Measurements from ENCODE around the gene BNC2.

Gene BNC2

DNA sequence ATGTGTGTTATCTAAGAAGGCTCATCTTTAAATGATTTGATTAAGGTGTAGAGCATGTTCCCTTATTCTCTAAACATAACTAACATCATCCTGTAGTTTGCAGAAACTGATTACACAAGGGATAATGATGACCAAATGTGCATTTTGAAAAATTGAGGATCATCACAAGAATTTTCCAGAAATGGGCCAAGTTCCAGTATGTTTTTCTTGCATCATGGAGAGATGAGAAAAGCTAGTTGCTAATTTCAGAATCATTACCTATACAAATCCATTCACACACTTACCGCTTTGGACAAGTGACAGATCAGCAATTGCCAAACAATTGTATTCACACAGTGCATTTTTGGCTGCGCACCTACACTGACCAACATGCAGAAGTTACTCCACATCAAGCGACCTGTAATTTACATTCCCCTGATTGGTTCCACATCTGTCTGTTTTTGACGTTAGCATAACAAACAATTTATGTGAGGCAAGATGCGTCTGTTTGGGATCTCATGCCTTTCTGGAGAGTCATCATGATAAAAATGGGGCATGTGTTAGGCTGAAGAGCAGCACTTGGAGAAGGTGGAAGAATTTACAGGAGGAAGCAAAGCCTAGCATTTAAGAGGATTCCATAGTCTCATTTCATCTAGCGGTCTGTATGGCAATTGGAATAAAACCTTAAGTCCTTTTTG is 2.8 kb upstream of the BNC2 start:
- peaks cover 19% of the 10 kb centered on the region for H3K4me1 ChIP-seq (ENCODE audit: insufficient read depth, low read length, poor library complexity, severe bottlenecking)
- H3K27me3 ChIP-seq (ENCODE audit: insufficient read depth, low read length, poor library complexity, severe bottlenecking): no peaks in the 10 kb centered on the region
- no peak overlapping the region for H3K4me3 ChIP-seq (ENCODE audit: low read length, poor library complexity, severe bottlenecking)
- no peaks in the 10 kb centered on the region for H3K9me2 ChIP-seq (replicated peaks; ENCODE audit: low read depth, low read length)
- no peak overlapping the region for H3K4me2 ChIP-seq (ENCODE audit: low read depth, low read length, poor library complexity, severe bottlenecking)
- no peaks in the 10 kb centered on the region; the same call in 1 of the 2 replicates for H3F3A ChIP-seq (ENCODE audit: low read depth)
- H3K36me3 ChIP-seq (ENCODE audit: insufficient read depth, low read length): no peaks in the 10 kb centered on the region
- no peaks in the 10 kb centered on the region for H4K20me1 ChIP-seq (ENCODE audit: insufficient read depth, low read length, poor library complexity, severe bottlenecking)
- no peaks in the 10 kb centered on the region for H3K9me3 ChIP-seq (ENCODE audit: insufficient read depth, low read depth, low read length)
- TF ChIP-seq, protein P1, sequence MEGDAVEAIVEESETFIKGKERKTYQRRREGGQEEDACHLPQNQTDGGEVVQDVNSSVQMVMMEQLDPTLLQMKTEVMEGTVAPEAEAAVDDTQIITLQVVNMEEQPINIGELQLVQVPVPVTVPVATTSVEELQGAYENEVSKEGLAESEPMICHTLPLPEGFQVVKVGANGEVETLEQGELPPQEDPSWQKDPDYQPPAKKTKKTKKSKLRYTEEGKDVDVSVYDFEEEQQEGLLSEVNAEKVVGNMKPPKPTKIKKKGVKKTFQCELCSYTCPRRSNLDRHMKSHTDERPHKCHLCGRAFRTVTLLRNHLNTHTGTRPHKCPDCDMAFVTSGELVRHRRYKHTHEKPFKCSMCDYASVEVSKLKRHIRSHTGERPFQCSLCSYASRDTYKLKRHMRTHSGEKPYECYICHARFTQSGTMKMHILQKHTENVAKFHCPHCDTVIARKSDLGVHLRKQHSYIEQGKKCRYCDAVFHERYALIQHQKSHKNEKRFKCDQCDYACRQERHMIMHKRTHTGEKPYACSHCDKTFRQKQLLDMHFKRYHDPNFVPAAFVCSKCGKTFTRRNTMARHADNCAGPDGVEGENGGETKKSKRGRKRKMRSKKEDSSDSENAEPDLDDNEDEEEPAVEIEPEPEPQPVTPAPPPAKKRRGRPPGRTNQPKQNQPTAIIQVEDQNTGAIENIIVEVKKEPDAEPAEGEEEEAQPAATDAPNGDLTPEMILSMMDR (conservative IDR thresholded peaks at IDR 0.05; ENCODE audit: low read length): no peak
- TF ChIP-seq EZH2phosphoT487 (IDR thresholded peaks at IDR 0.05; ENCODE audit: borderline replicate concordance): no peak
- H3K9ac ChIP-seq (ENCODE audit: low read depth, low read length, poor library complexity, severe bottlenecking): no peak overlapping the region
- no peaks in the 10 kb centered on the region for H3K79me2 ChIP-seq (ENCODE audit: insufficient read depth, low read length)
- no peak overlapping the region for H2AFZ ChIP-seq (ENCODE audit: low read length)

DNA sequence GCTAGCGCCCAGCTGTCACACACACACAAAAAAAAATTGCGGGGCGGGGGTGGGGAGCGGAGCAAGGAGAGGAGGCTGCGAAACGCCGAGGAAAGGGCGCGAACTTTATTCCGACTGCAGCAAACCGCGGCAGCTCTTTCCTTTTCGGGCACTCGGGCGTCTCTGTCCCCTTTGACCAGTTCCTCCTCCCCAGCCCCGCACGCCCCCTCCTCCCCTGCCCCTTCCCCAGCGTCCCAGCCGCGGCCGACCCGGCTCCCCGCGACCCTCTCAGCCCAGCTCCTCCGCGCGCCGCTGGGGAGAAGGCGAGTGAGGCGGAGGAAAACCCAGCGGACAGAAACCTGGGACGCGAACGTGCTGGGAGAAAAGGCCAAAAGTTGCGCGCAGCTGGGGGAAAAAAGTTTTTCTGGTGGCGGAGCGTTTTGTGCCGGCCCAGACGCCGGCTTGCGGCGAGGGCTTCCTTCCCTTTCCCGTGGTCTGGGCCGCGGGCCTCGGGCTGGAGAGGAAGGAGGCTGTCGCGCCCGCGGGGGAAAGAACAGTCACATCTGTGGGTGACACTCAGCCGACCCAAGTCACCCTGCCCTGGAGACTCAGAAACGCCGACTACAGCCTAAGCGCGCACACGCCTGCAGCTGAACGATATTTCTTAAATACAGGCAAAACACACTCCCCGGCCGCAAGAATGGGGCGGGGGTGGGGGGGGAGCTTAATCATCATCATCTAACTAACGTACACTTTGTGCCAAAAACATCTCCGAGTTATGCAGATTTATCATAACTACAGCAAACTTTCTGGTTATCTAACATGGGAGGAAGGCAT is 1.1 kb upstream of the BNC2 start:
- Histone ChIP-seq H3K9ac (ENCODE audit: low read depth, low read length, poor library complexity, severe bottlenecking) (peak overlapping the region; percentile 74), H2AFZ (ENCODE audit: low read length) (peak overlapping the region; percentile 66), H3K4me1 (ENCODE audit: insufficient read depth, low read length, poor library complexity, severe bottlenecking) (peaks cover 35% of the 10 kb centered on the region), H3K4me3 (ENCODE audit: low read length, poor library complexity, severe bottlenecking) (peak overlapping the region; percentile 71), H3K79me2 (ENCODE audit: insufficient read depth, low read length) (no peaks in the 10 kb centered on the region), H3F3A (ENCODE audit: low read depth) (no peaks in the 10 kb centered on the region; the same call in 1 of the 2 replicates), H3K27me3 (ENCODE audit: insufficient read depth, low read length, poor library complexity, severe bottlenecking) (no peaks in the 10 kb centered on the region), H3K4me2 (ENCODE audit: low read depth, low read length, poor library complexity, severe bottlenecking) (peak overlapping the region; percentile 75), H3K9me3 (ENCODE audit: insufficient read depth, low read depth, low read length) (no peaks in the 10 kb centered on the region), H4K20me1 (ENCODE audit: insufficient read depth, low read length, poor library complexity, severe bottlenecking) (no peaks in the 10 kb centered on the region), H3K9me2 (replicated peaks; ENCODE audit: low read depth, low read length) (no peaks in the 10 kb centered on the region), H3K36me3 (ENCODE audit: insufficient read depth, low read length) (no peaks in the 10 kb centered on the region)
- TF ChIP-seq, protein P1 (conservative IDR thresholded peaks at IDR 0.05; ENCODE audit: low read length): no peak
- no peak for TF ChIP-seq EZH2phosphoT487 (IDR thresholded peaks at IDR 0.05; ENCODE audit: borderline replicate concordance)

DNA sequence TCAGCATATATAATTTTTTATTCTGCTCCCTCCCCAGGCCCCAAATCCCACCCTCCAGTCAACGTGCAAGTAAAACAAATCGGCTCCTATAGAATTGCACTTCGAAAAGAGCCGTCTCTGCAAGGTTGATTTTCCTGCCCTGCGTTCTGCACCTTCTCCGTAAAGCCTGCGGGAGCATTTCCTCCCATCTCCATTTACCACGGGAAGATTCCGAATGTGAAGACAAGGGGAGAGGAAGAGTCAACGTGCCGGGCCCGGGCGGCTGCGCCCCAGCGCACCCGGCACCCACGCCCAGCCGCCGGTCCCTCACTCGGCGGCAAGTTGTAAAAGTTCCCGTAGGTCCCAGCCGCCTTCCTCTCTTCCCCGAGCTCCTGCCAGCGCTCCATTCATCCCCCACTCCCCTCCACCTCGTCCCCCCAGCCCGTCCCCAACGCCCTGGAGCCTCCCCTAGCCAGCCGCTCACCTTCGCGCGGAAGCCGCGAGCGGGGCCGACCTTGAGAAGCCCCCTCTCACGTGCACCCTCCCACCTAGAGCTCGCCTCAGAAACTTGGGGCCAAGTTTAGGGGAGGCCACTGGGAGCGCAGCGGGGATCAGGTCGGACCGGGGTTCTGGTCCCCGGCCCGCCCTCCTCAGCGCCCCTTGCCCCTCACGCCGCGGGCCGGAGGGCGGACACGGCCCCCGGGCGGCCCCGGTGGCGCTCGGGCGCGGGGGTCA is 431 bp downstream of the BNC2 start:
- no peaks in the 10 kb centered on the region for H3K27me3 ChIP-seq (ENCODE audit: insufficient read depth, low read length, poor library complexity, severe bottlenecking)
- no peak overlapping the region for H3K9ac ChIP-seq (ENCODE audit: low read depth, low read length, poor library complexity, severe bottlenecking)
- no peaks in the 10 kb centered on the region for H3K9me3 ChIP-seq (ENCODE audit: insufficient read depth, low read depth, low read length)
- no peaks in the 10 kb centered on the region for H3K79me2 ChIP-seq (ENCODE audit: insufficient read depth, low read length)
- H3K4me3 ChIP-seq (ENCODE audit: low read length, poor library complexity, severe bottlenecking): no peak overlapping the region
- peaks cover 43% of the 10 kb centered on the region for H3K4me1 ChIP-seq (ENCODE audit: insufficient read depth, low read length, poor library complexity, severe bottlenecking)
- no peak for TF ChIP-seq EZH2phosphoT487 (IDR thresholded peaks at IDR 0.05; ENCODE audit: borderline replicate concordance)
- TF ChIP-seq, protein P1 (conservative IDR thresholded peaks at IDR 0.05; ENCODE audit: low read length): no peak
- H3K4me2 ChIP-seq (ENCODE audit: low read depth, low read length, poor library complexity, severe bottlenecking): peak overlapping the region; percentile 71
- H3K36me3 ChIP-seq (ENCODE audit: insufficient read depth, low read length): no peaks in the 10 kb centered on the region
- H3K9me2 ChIP-seq (replicated peaks; ENCODE audit: low read depth, low read length): no peaks in the 10 kb centered on the region
- no peaks in the 10 kb centered on the region; the same call in 1 of the 2 replicates for H3F3A ChIP-seq (ENCODE audit: low read depth)
- H4K20me1 ChIP-seq (ENCODE audit: insufficient read depth, low read length, poor library complexity, severe bottlenecking): no peaks in the 10 kb centered on the region
- H2AFZ ChIP-seq (ENCODE audit: low read length): no peak overlapping the region

Data from Loucy (cell line).